IMR-90 (cell line): ENCODE data around the gene CCDC102A. TPM values are rescaled to one million over a fixed set of nuclear protein-coding genes. Genes with fewer than 3 reads are reported as not detected.

ENCODE experiments used
- ATAC-seq: fragments of 200-7000 bp; cut with Tn5 transposase; 2 replicates; pipeline ENCODE4 v1.9.1; 2020; ENCODE audit warnings: low read depth, mild to moderate bottlenecking, moderate library complexity
- BruUV-seq: library from RNA; stranded (reverse); fragments of 400-500 nt; replicated peaks from 2 replicates; lab custom pipeline; 2021; lab: Mats Ljungman, UMichigan
- CTCF ChIA-PET: fragments of 300-600 bp; formaldehyde crosslinking; extraction: SDS; loops from one replicate; lab custom pipeline; 2021; ENCODE audit warnings: antibody characterized with exemption; lab: Yijun Ruan, JAX
- POLR2A ChIA-PET: fragments of 300-600 bp; sonication (Branson Sonifier 250); formaldehyde crosslinking; loops from one replicate; lab custom pipeline; 2022; ENCODE audit warnings: antibody characterized with exemption; ENCODE audit not compliant: unreplicated experiment; lab: Charles Lee
- DNase-seq: peaks from one replicate; pipeline ENCODE4 v3.0.0; 2013
- H2AFZ ChIP-seq: replicated peaks from 2 replicates; pipeline ENCODE3; 2013; ENCODE audit warnings: low read length, mild to moderate bottlenecking; ENCODE audit not compliant: poor library complexity
- H2AK5ac ChIP-seq: 2 replicates; pipeline ENCODE4 v1.6.1; 2013; ENCODE audit warnings: low read depth, low read length, inconsistent platforms
- H2AK9ac ChIP-seq: replicated peaks from 2 replicates; pipeline ENCODE3; 2013; ENCODE audit warnings: mild to moderate bottlenecking, low read depth, low read length, moderate library complexity; ENCODE audit not compliant: poor library complexity
- H2BK120ac ChIP-seq: 2 replicates; pipeline ENCODE4 v1.6.1; 2013; ENCODE audit warnings: low read depth, low read length, inconsistent platforms
- H2BK15ac ChIP-seq: 3 replicates; pipeline ENCODE4 v1.6.1; 2013; ENCODE audit warnings: low read depth, low read length, inconsistent platforms
- H2BK20ac ChIP-seq: 2 replicates; pipeline ENCODE4 v1.6.1; 2013; ENCODE audit warnings: low read depth, mild to moderate bottlenecking, inconsistent platforms, low read length, moderate library complexity
- H2BK5ac ChIP-seq: 2 replicates; pipeline ENCODE4 v1.6.1; 2013; ENCODE audit warnings: mild to moderate bottlenecking, low read depth, low read length, inconsistent platforms; ENCODE audit not compliant: poor library complexity, severe bottlenecking
- H3K14ac ChIP-seq: replicated peaks from 2 replicates; pipeline ENCODE4 v1.6.1; 2013; ENCODE audit warnings: low read depth, low read length, inconsistent platforms
- H3K18ac ChIP-seq: 2 replicates; pipeline ENCODE4 v1.6.1; 2013; ENCODE audit warnings: low read depth, low read length, control low read depth
- H3K23ac ChIP-seq: 2 replicates; pipeline ENCODE4 v1.6.1; 2013; ENCODE audit warnings: low read depth, low read length, inconsistent platforms
- H3K27ac ChIP-seq: 2 replicates; pipeline ENCODE4 v1.5.1; 2013; ENCODE audit warnings: mild to moderate bottlenecking, control low read depth, low read length; ENCODE audit not compliant: insufficient read depth
- H3K27me3 ChIP-seq: 2 replicates; pipeline ENCODE4 v1.6.1; 2013; ENCODE audit warnings: low read length; ENCODE audit not compliant: control insufficient read depth, insufficient read depth
- H3K36me3 ChIP-seq: 2 replicates; pipeline ENCODE4 v1.6.1; 2013; ENCODE audit warnings: low read length, mixed read lengths; ENCODE audit not compliant: control insufficient read depth, insufficient read depth
- H3K4ac ChIP-seq: 2 replicates; pipeline ENCODE4 v1.6.1; 2013; ENCODE audit warnings: low read depth, low read length, inconsistent platforms
- H3K4me1 ChIP-seq: 2 replicates; pipeline ENCODE4 v1.6.1; 2013; ENCODE audit warnings: low read length, mixed read lengths; ENCODE audit not compliant: control insufficient read depth, insufficient read depth
- H3K4me2 ChIP-seq: 2 replicates; pipeline ENCODE4 v1.6.1; 2013; ENCODE audit warnings: low read depth, mild to moderate bottlenecking, control low read depth, low read length, moderate library complexity
- H3K4me3 ChIP-seq: 2 replicates; pipeline ENCODE4 v1.5.1; 2013; ENCODE audit warnings: low read depth, mild to moderate bottlenecking, control low read depth, low read length, moderate library complexity; ENCODE audit not compliant: insufficient read depth
- H3K56ac ChIP-seq: 2 replicates; pipeline ENCODE4 v1.6.1; 2013; ENCODE audit warnings: low read length, inconsistent platforms; ENCODE audit not compliant: insufficient read depth; ENCODE audit errors: extremely low read depth
- H3K79me1 ChIP-seq, 2 experiments: 2 replicates each; pipeline ENCODE4 v1.6.1; 2013; ENCODE audit warnings: low read length in 2 of 2, inconsistent platforms in 1 of 2, low read depth in 1 of 2
- H3K9ac ChIP-seq: 2 replicates; pipeline ENCODE4 v1.6.1; 2013; ENCODE audit warnings: low read depth, low read length, control low read depth
- H3K9me1 ChIP-seq: 2 replicates; pipeline ENCODE4 v1.6.1; 2013; ENCODE audit warnings: low read length, inconsistent platforms; ENCODE audit not compliant: insufficient read depth
- H3K9me3 ChIP-seq: 2 replicates; pipeline ENCODE4 v1.6.1; 2013; ENCODE audit warnings: low read length; ENCODE audit not compliant: control insufficient read depth, insufficient read depth
- H4K20me1 ChIP-seq: 2 replicates; pipeline ENCODE4 v1.6.1; 2013; ENCODE audit warnings: low read length, inconsistent platforms; ENCODE audit not compliant: insufficient read depth
- H4K5ac ChIP-seq: 2 replicates; pipeline ENCODE4 v1.6.1; 2013; ENCODE audit warnings: mild to moderate bottlenecking, low read depth, low read length, control low read depth
- H4K8ac ChIP-seq, 2 experiments: 2 replicates each; pipeline ENCODE4 v1.6.1; 2013; ENCODE audit warnings: low read depth in 2 of 2, low read length in 2 of 2, control low read depth in 1 of 2, inconsistent platforms in 1 of 2
- H4K91ac ChIP-seq: 2 replicates; pipeline ENCODE4 v1.6.1; 2013; ENCODE audit warnings: low read depth, low read length, inconsistent platforms; ENCODE audit not compliant: insufficient read depth
- BHLHE40 ChIP-seq: fragments of 150-350 bp; IDR thresholded peaks from 2 replicates; pipeline ENCODE4 v1.6.1; 2016; ENCODE audit warnings: mild to moderate bottlenecking, low read depth, low read length
- CEBPB ChIP-seq: IDR thresholded peaks from 2 replicates; pipeline ENCODE4 v1.6.1; 2012; ENCODE audit warnings: low read depth, low read length, improper control_type of control experiment
- CHD1 ChIP-seq: IDR thresholded peaks from 2 replicates; pipeline ENCODE4 v1.6.1; 2012; ENCODE audit warnings: low read depth, low read length, improper control_type of control experiment
- ELK1 ChIP-seq: fragments of 150-350 bp; IDR thresholded peaks from 2 replicates; pipeline ENCODE4 v1.6.1; 2016; ENCODE audit warnings: low read depth, mild to moderate bottlenecking, low read length, moderate library complexity, borderline replicate concordance
- FOS ChIP-seq: fragments of 150-350 bp; IDR thresholded peaks from 2 replicates; pipeline ENCODE4 v1.6.1; 2016; ENCODE audit warnings: low read depth, low read length
- MAFK ChIP-seq: IDR thresholded peaks from 2 replicates; pipeline ENCODE4 v1.6.1; 2012; ENCODE audit warnings: low read depth, low read length, improper control_type of control experiment
- MAZ ChIP-seq: IDR thresholded peaks from 2 replicates; pipeline ENCODE4 v1.6.1; 2012; ENCODE audit warnings: low read depth, mild to moderate bottlenecking, low read length, improper control_type of control experiment, moderate library complexity, borderline replicate concordance
- MXI1 ChIP-seq: IDR thresholded peaks from 2 replicates; pipeline ENCODE4 v1.6.1; 2012; ENCODE audit warnings: low read depth, mild to moderate bottlenecking, low read length, moderate library complexity, borderline replicate concordance
- NFE2L2 ChIP-seq: fragments of 150-350 bp; IDR thresholded peaks from 2 replicates; pipeline ENCODE4 v1.6.1; 2016; ENCODE audit warnings: low read depth, mild to moderate bottlenecking, low read length
- POLR2A ChIP-seq: IDR thresholded peaks from 2 replicates; pipeline ENCODE4 v1.6.1; 2012; ENCODE audit warnings: mild to moderate bottlenecking, low read depth, low read length
- RAD21 ChIP-seq: IDR thresholded peaks from 2 replicates; pipeline ENCODE4 v1.6.1; 2012; ENCODE audit warnings: low read length, improper control_type of control experiment
- RFX5 ChIP-seq: IDR thresholded peaks from 2 replicates; pipeline ENCODE4 v1.8.0; 2012; ENCODE audit warnings: low read depth, mild to moderate bottlenecking, low read length, moderate library complexity
- SMC3 ChIP-seq: fragments of 150-350 bp; IDR thresholded peaks from 2 replicates; pipeline ENCODE4 v1.6.1; 2016; ENCODE audit warnings: low read depth, mild to moderate bottlenecking, antibody characterized with exemption, low read length, moderate library complexity
- WGBS, 2 experiments: methylation state at CpG; one replicate each; pipeline versions ENCODE4 v1.1.5 to v1.1.7; 2013; ENCODE audit warnings: missing lambda C conversion rate in 2 of 2; ENCODE audit not compliant: insufficient read length in 1 of 2; ENCODE audit errors: extremely low coverage in 2 of 2; 5-methylcytosine and 5-hydroxymethylcytosine counted together
- dilution Hi-C: fragments of 300-500 bp; cut with HindIII; formaldehyde crosslinking; loops from one replicate; pipeline ENCODE4 v1.14.3; 2018; ENCODE audit warnings: low sequenced_read_pairs; ENCODE audit not compliant: unreplicated experiment
- in situ Hi-C: fragments of 300-500 bp; cut with MboI; formaldehyde crosslinking; loops from 3 replicates; pipeline ENCODE4 v1.14.3; 2019; ENCODE audit warnings: low sequenced_read_pairs, inconsistent platforms, mixed read lengths
- intact Hi-C: fragments of 100-400 bp; cut with micrococcal nuclease; formaldehyde crosslinking; loops from 2 replicates; pipeline ENCODE4 v1.10.0; 2022
- polyA plus RNA-seq, 3 experiments: library from polyadenylated mRNA; depleted of rRNA; stranded (reverse); fragments of >200 nt; gene quantifications; 2 replicates each; pipeline ENCODE4 v1.2.3, GENCODE V29; 2012; ENCODE audit warnings: low replicate concordance in 1 of 3
- total RNA-seq: library from RNA; depleted of rRNA; stranded (reverse); fragments of >200 nt; gene quantifications from 2 replicates; pipeline ENCODE4 v1.2.3, GENCODE V29; 2012
- TF ChIP-seq, protein P1 (sequence below): conservative IDR thresholded peaks from 2 replicates; pipeline ENCODE4 v1.5.1; 2012; ENCODE audit warnings: mild to moderate bottlenecking, low read depth, low read length, improper control_type of control experiment

The CCDC102A gene
- total and polyA plus RNA-seq, 2 of the 4 experiments (the other 2 are of a cell fraction) = 5.4 to 8.5 TPM

DNA sequence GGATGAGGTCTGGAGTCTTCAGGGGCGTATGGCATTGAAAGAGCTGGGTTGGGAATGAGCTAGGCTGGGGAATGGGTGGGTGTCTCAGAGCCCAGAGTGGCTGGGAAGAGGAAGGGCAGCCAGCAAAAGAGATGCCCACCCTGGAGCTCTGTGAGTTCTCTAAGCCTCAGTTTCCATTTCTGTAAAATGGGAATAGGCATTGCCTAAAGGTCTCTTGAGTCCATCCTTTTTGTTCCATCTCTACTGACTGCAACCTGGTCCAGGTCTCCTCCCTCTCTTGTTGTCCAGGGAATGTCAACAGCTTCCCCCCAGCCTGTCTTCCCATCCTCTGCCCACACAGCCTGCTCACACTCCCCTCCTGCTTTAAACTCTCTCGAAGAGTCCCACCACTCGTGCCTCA, 19.6 kb downstream of the CCDC102A start:
- BruUV-seq = no TSS peak
- H3K4me1 ChIP-seq = no peaks in the 10 kb centered on the region; the same call in 1 of the 2 replicates
- H2AFZ ChIP-seq = no peak overlapping the region
- H3K9me1 ChIP-seq = peaks cover 6% of the 10 kb centered on the region; the same call in 1 of the 2 replicates
- in situ Hi-C loops (no loop called here), intact Hi-C loops (no loop called here), dilution Hi-C loops (no loop called here)
- no peak overlapping the region for H2BK5ac ChIP-seq
- no peak overlapping the region for H3K23ac ChIP-seq
- no peak overlapping the region for H4K8ac ChIP-seq
- no peak overlapping the region for H2BK20ac ChIP-seq
- H2BK15ac ChIP-seq = no peak overlapping the region
- H4K20me1 ChIP-seq = no peaks in the 10 kb centered on the region
- H3K79me1 ChIP-seq = no peaks in the 10 kb centered on the region
- no peak overlapping the region for H3K18ac ChIP-seq
- no peak overlapping the region for H4K5ac ChIP-seq
- no peak overlapping the region for H4K91ac ChIP-seq
- H3K4me2 ChIP-seq = no peak overlapping the region
- no peaks in the 10 kb centered on the region for H3K9me3 ChIP-seq
- no peak overlapping the region for H3K56ac ChIP-seq
- no peak overlapping the region for H3K9ac ChIP-seq
- POLR2A ChIA-PET = no interaction called here
- CTCF ChIA-PET = no interaction called here
- ATAC-seq (no peak), DNase-seq (no peak)
- H3K4ac ChIP-seq = no peak overlapping the region
- TF ChIP-seq MXI1 (no peak), ELK1 (no peak), FOS (no peak), RFX5 (no peak), CHD1 (no peak), MAFK (no peak), CEBPB (no peak), SMC3 (no peak), BHLHE40 (no peak), MAZ (no peak), RAD21 (no peak), POLR2A (no peak), NFE2L2 (no peak)
- TF ChIP-seq, protein P1, sequence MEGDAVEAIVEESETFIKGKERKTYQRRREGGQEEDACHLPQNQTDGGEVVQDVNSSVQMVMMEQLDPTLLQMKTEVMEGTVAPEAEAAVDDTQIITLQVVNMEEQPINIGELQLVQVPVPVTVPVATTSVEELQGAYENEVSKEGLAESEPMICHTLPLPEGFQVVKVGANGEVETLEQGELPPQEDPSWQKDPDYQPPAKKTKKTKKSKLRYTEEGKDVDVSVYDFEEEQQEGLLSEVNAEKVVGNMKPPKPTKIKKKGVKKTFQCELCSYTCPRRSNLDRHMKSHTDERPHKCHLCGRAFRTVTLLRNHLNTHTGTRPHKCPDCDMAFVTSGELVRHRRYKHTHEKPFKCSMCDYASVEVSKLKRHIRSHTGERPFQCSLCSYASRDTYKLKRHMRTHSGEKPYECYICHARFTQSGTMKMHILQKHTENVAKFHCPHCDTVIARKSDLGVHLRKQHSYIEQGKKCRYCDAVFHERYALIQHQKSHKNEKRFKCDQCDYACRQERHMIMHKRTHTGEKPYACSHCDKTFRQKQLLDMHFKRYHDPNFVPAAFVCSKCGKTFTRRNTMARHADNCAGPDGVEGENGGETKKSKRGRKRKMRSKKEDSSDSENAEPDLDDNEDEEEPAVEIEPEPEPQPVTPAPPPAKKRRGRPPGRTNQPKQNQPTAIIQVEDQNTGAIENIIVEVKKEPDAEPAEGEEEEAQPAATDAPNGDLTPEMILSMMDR = no peak
- H3K36me3 ChIP-seq = peaks cover 23% of the 10 kb centered on the region
- no peak overlapping the region for H3K4me3 ChIP-seq
- H2BK120ac ChIP-seq = no peak overlapping the region
- no peak overlapping the region for H3K27ac ChIP-seq
- H2AK5ac ChIP-seq = no peak overlapping the region
- H3K27me3 ChIP-seq = no peaks in the 10 kb centered on the region
- H2AK9ac ChIP-seq = no peak overlapping the region
- H3K14ac ChIP-seq = no peak overlapping the region
- 95% methylated on average over 3 of the region's 3 CpGs; no CpG with 5 or more reads in 1 of the 2 experiments for WGBS, 2 experiments
